SK-N-MC (cell line): ENCODE measurements around the gene MYO1D.

Experiments
- DNase-seq: peaks from one replicate; pipeline ENCODE4 v3.0.0-alpha.2; 2011; ENCODE audit warnings: low read depth, low spot score
- H3K27ac ChIP-seq: fragments of 200-600 bp; sonication (generic); 2 replicates; pipeline ENCODE4 v1.5.1; 2016; ENCODE audit warnings: mixed run types
- H3K36me3 ChIP-seq: fragments of 200-600 bp; sonication (generic); 2 replicates; pipeline ENCODE4 v1.6.1; 2017; ENCODE audit warnings: antibody characterized with exemption, low read length, mixed read lengths; ENCODE audit not compliant: insufficient read depth
- H3K4me3 ChIP-seq: fragments of 200-600 bp; sonication (generic); 2 replicates; pipeline ENCODE4 v1.5.1; 2016
- H3K9ac ChIP-seq: fragments of 200-600 bp; sonication (generic); 2 replicates; pipeline ENCODE4 v1.8.0; 2017; ENCODE audit warnings: mixed run types, mixed read lengths; ENCODE audit not compliant: insufficient read length
- H3K9me3 ChIP-seq: fragments of 200-600 bp; sonication (generic); 2 replicates; pipeline ENCODE4 v1.6.1; 2017; ENCODE audit warnings: low read depth, mild to moderate bottlenecking, antibody characterized with exemption, low read length, moderate library complexity, mixed read lengths
- EZH2 ChIP-seq: fragments of 200-600 bp; sonication (generic); IDR thresholded peaks from one replicate; pipeline ENCODE4 v1.6.1; 2017; ENCODE audit warnings: antibody characterized with exemption
- FOXP2 ChIP-seq: optimal IDR thresholded peaks from 2 replicates; pipeline ENCODE3; 2011; ENCODE audit warnings: mild to moderate bottlenecking, moderate library complexity; ENCODE audit not compliant: insufficient read depth; ENCODE audit errors: extremely low read length, control extremely low read depth
- POLR2AphosphoS5 ChIP-seq: IDR thresholded peaks from 2 replicates; pipeline ENCODE4 v1.6.1; 2012; ENCODE audit warnings: mild to moderate bottlenecking, low read depth, low read length, borderline replicate concordance

Gene MYO1D

DNA sequence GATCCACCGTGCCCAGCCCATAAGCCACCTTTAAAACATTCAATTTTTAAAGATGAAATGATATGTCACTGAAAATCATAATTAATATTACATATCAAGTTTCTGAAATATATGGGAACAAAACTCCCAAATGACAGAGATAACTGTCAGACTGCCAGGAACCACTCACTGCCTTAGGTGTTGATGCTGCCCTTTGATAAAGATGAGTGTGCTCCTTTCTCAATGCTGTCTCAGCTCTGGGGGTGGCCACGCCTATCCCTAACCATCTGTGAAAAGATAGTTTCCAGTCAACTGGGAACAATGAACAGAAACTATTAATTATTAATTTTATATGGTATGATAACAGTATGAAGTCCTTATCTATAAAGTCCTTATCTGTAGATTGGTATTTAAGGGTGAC lies 177.7 kb downstream of the MYO1D start:
- no peak overlapping the region for H3K27ac ChIP-seq

DNA sequence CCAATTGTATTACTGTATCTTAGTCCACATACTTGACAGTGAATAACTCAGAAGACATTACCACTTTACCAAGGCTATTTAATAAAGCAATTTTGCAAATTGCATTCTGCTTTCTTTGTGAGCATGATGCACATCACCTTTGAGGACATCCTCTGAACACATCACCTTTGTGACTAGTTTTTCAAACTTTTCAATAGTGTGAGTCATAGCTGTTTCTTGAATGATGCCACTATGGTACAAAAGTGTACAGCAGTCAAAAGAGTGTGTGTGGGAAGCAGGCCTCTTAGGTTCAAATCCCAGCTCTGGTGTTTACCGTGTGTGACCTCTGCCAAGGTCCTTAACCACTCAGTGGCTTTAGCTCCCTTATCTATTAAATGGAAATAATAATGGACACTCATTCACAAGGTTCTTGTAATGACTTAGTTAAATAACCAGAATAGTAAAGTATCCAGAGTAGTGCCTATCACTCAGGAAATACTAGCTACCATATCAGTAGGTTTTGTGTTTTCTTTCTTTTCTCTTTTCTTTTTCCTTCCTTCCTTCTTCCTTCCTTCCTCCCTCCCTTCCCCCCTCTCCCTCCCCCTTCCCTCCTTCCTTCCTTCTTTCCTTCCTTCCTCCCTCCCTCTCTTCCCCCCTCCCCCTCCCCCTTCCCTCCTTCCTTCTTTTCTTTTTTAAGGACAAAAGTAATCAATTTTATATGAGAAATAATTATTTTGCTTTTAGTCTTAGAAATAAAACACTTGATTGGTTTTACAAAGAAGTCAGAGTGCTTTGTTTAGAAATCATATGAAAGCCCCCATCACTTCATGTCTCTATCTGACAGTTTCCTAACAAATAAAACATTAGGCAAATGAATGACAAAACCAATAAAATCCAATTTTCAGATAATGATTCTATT lies 178.9 kb downstream of the MYO1D start:
- Histone ChIP-seq H3K9ac (no peak overlapping the region), H3K9me3 (no peaks in the 10 kb centered on the region), H3K27ac (no peak overlapping the region), H3K36me3 (no peaks in the 10 kb centered on the region), H3K4me3 (no peak overlapping the region)
- DNase-seq = no peak
- TF ChIP-seq EZH2 (no peak), POLR2AphosphoS5 (no peak), FOXP2 (no peak)

More for the DNA sequence above, 177.7 kb downstream of the MYO1D start:
- no peak for TF ChIP-seq FOXP2
- Histone ChIP-seq H3K4me3 (no peak overlapping the region), H3K9ac (no peak overlapping the region), H3K9me3 (no peaks in the 10 kb centered on the region), H3K36me3 (no peaks in the 10 kb centered on the region)
- DNase-seq = no peak

DNA sequence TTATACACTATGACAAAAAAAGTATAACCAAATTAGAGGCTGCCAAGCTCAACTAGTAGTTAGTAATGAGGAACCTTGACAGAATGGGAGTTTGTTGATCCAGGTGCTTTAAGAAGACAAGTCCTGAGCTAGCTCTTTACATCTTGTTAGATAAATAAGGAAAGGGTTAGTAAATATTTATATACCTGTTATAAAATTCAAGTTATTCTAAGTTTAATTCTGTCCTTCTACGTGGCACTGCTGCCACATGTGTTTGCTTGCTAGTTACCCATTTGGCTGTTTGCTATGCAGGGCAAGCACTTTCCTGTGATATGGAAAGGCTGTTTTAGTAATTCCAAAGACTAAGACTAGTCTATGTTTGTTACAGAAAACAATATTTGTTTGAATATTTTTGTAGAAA lies 180.5 kb downstream of the MYO1D start:
- DNase-seq = no peak
- no peak for TF ChIP-seq POLR2AphosphoS5
- no peak for TF ChIP-seq EZH2
- no peak for TF ChIP-seq FOXP2
- Histone ChIP-seq H3K9me3 (no peaks in the 10 kb centered on the region), H3K36me3 (no peaks in the 10 kb centered on the region), H3K9ac (no peak overlapping the region), H3K4me3 (no peak overlapping the region), H3K27ac (no peak overlapping the region)

DNA sequence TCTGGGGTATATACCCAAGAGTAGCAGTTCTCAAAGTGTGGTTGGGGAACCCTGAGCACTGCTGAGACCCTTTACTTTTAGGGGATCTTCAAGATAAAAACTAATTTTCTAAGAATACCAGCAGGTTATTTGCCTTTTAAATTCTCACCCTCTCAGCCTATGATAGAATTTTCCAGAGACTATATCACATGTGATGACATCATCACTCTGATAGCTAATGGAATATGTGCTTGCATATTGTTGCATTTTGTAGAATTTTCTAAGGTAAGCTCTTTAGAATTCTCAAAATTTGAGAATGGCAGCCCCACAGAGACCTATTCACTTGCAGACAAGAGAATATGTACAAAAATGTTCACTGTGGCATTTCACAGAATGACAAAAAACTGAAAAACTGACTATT lies 181.1 kb downstream of the MYO1D start:
- H3K9me3 ChIP-seq = no peaks in the 10 kb centered on the region
- no peak for TF ChIP-seq EZH2
- no peak overlapping the region for H3K9ac ChIP-seq
- no peak overlapping the region for H3K4me3 ChIP-seq
- DNase-seq = no peak
- no peak overlapping the region for H3K27ac ChIP-seq
- H3K36me3 ChIP-seq = no peaks in the 10 kb centered on the region

DNA sequence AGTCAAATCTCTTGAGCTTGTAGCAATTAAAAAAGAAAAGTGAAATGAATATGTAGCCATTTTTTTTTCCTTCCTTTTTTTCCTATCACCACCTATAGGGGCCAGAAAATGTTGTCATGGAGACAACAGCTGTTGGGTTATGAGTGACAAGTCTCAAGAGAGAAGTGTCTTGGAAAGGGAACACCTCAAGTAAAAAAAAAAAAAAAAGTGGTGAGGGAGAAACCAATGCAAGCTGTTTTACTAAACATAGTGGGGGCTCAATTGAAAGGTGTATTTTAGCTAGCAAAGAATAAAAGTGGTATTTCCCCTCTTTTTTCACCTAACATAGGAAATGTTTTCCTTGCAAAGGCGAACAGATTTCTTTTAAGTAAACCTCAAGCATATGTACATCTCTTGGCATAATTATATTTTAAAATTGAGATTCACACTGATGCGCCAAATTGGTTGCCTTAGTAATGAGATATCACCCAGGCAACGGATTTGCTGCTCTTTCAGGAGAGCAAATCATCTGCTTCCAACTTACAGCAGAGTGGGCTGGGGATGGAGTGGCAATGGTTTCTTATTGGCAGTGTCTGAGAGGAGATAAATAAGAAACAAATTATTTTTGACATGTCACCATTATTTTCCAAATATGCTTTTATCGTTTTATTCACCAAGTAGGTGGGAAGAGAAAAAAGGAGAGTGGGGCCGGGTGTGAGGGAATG lies 183.6 kb downstream of the MYO1D start:
- Histone ChIP-seq H3K27ac (no peak overlapping the region), H3K9ac (no peak overlapping the region), H3K4me3 (no peak overlapping the region), H3K9me3 (no peaks in the 10 kb centered on the region), H3K36me3 (no peaks in the 10 kb centered on the region)
- TF ChIP-seq FOXP2 = no peak
- TF ChIP-seq EZH2 = no peak
- TF ChIP-seq POLR2AphosphoS5 = no peak
- no peak for DNase-seq

DNA sequence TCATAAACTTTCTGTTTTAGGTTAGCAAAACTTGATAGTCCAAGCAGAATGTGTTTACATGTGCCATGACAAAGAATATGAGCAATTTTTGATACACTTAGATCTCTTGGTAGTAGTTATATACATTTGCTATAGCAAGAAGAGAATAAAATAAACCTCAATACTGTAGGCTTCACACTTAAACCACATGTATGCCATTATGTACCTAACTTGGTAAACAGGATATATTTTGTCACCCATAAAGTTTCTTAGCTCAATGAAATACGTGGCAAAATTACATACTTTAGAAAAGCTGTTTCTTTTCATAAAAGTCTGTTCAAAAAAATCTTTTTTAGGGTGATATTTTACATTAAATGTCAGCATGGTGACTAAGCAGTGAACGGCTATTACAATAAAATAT lies 184.7 kb downstream of the MYO1D start:
- no peak for DNase-seq
- Histone ChIP-seq H3K9me3 (no peaks in the 10 kb centered on the region), H3K4me3 (no peak overlapping the region), H3K36me3 (no peaks in the 10 kb centered on the region), H3K9ac (no peak overlapping the region), H3K27ac (no peak overlapping the region)
- TF ChIP-seq FOXP2 (no peak), POLR2AphosphoS5 (no peak), EZH2 (no peak)

DNA sequence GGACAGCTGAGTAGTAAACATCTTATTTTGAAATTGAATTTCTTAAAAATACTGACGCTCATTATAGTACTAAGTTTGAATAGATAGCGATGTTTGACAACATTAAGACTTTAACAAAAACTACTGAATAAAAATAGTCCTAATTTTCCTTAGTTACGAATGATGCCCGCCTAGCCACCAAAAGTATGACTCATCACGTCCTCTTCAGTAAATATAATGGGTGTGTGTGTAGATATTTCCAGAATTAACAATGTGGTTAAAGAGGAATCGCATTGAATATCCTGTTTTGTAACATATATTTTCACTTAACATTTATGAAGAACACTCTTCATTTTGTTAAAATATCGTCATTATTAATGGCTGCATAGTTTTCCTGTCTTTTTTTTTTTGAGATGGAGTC lies 187.6 kb downstream of the MYO1D start:
- H3K9ac ChIP-seq = no peak overlapping the region
- H3K9me3 ChIP-seq = no peaks in the 10 kb centered on the region
- H3K36me3 ChIP-seq = no peaks in the 10 kb centered on the region
- TF ChIP-seq EZH2 = no peak
- TF ChIP-seq FOXP2 = no peak
- H3K4me3 ChIP-seq = no peak overlapping the region
- no peak overlapping the region for H3K27ac ChIP-seq
- DNase-seq = no peak

DNA sequence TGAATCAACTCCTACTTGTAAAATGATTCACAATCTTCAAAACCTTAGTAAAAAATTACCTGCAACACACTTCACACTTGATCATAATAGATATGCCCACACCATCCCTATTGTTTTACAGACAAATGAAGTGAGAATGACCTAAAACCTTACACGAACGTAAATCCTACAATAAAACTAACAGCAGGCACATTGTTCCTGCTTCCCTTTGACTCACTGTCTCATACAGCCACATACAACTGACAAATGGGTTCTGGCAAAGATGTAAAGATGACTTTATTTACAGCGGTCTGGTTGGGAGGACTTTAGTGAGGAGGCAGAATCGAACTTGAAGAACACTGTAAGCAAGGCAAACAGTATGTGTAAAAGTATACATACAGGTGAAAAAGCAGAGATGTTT lies 188.7 kb downstream of the MYO1D start:
- Histone ChIP-seq H3K9me3 (no peaks in the 10 kb centered on the region), H3K9ac (no peak overlapping the region), H3K4me3 (no peak overlapping the region), H3K27ac (no peak overlapping the region), H3K36me3 (no peaks in the 10 kb centered on the region)
- no peak for DNase-seq
- TF ChIP-seq EZH2 = no peak
- TF ChIP-seq FOXP2 = no peak
- no peak for TF ChIP-seq POLR2AphosphoS5
